ENCODE data around the gene SPDL1.
"Not testable (repeated sequence)": the region's sequence is repeated elsewhere in the genome, so short reads cannot be mapped to it uniquely, and the experiment has no call there.

SPDL1 gene

DNA sequence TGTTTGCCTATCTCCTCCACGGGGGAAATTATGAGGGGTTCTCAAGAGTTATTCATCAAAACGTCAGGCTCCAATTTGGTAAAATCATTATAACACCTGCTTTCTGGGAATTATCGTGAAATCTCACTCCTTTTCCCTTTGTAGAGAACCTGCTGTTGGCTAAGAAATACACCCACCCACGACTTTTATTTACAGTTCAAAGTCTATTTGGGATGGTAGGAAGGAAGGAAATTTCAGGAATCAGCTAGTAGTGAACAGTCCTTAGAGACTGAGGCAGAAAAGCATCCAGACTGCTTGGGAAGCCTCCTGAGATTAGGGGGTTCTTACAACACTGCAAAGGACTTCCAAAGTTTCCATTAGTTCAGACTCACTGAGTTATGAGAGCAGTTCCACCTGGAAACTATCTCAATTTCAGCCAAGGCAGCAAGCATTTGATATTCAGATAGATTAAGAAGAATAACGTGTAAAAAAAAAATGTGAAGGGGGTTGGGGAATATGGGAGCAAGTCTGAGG, 9.4 kb upstream of the SPDL1 start:
- DNase-seq (ENCODE audit: low spot score) = no peak

DNA sequence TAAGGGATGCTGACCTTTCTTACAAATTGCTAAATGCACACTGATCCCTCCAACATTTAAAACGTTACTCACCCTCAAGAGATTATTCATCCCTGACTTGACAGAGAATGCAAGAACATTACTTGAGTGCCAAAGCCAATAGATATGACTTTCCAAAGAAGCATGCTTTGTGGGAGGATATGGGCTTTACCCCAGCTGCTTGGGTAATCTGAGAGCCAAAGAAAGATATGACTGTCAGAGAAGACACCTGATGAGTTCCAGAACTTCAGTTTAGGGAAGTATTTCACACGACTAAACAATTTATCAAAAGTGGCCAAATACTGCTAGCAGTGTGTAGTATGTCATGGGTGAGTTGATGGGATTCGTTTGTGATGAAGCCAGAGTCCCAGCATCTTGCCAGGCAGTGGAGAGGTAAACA, 7.4 kb upstream of the SPDL1 start:
- no peak for DNase-seq (ENCODE audit: low spot score)

DNA sequence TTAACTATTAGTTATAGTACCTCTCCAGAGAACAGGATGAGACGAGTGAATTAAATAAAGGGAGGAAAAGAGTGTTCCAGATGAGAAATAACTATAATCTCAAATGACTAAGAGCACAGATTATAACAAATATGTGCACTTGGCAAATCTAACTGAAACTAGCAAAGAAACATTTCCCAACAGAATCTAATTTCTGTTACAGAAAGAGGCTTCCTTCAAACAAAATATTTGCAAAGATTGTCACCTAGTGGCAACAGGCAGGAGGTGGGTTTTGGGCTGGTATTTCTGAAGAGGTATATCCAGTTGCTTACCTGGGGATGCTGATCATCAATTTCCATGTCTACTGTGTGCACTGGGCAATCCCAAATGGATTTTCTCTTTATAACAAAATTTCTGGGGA, 5.6 kb upstream of the SPDL1 start:
- DNase-seq (ENCODE audit: low spot score) = no peak

DNA sequence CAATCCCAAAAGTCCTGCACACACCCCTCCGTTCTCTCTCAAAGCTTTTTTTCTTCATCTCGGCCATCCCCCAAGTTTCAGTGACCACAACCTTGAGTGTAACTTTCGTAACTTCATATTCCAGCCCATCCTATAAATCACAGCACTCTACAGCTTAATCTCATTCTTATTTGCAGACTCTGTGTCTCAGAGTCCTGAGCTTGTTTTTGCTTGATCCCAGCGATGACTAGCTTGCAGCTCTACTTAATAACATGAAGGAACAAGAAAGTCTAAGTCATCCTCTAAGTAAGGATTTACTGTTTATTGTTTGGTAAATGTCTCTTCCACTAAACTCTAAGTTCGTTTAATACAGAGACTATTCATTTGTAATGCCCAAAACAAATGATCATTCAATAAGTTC, 2.6 kb upstream of the SPDL1 start:
- DNase-seq (ENCODE audit: low spot score) = no peak

DNA sequence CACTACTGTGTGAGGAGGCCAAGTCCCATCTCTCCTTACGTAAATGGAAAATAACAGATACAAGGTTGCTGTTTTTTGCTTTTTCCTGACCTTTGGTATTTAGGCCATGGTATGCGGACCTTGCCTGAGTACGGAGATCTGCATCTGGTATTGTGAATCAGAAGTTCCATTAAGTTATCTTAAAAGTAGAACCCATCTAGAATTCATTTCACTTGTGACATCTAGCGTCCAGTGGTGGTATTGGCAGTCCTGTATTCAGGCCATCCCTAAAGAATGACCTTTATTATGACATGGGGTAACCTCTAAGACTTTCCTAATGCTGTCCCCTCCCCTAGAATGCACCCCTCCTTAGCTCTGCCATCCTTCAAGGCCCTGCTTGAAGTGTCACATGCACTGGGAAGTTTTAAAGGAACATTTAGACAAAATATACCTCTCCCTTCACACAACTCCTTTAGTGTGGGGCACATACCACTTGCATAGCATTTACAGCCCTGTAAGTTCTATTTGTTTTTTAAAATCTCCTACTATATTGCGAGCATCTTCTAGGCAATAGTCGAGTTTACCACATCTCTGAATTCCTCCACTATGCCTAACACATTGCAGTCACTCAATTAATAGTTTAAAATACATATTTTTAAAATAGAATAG, 1.9 kb upstream of the SPDL1 start:
- DNase-seq (ENCODE audit: low spot score) = peak; percentile 76

DNA sequence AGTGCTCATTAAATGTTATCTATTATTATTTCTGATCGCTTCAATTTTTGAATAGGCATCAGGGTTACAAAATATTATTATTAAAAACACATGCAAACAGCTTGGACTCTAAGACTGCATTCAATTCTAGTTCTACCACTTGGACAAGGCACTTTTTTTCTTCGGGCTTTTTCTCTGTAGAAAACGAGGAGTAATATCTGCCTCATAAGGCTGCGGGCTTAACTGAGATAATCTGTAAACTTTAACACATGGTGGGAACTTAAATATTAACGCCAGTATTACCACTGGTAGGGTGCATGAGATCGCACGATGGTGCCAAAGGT, 511 bp upstream of the SPDL1 start:
- DNase-seq (ENCODE audit: low spot score) = no peak

DNA sequence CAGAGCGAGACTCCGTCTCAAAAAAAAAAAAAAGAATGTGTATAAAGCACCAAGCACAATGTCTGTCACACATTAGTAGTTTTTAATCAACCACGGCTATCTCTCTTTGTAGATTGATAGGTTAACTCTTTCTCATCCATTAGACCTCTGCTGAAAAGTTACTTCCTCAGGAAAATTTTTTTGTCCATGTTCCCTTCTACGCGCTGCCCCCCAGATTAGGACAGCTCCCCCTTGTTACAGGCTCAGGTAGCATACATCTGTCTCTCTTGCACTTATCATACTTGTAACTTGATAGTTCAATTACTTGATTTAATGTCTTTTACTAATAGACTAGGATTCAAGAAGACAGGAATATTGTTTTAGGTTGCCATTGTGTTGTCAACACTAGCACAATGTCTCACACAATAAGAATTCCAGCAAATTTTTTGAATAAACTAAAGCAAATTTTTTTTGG, 1.5 kb downstream of the SPDL1 start:
- no peak for DNase-seq (ENCODE audit: low spot score)

DNA sequence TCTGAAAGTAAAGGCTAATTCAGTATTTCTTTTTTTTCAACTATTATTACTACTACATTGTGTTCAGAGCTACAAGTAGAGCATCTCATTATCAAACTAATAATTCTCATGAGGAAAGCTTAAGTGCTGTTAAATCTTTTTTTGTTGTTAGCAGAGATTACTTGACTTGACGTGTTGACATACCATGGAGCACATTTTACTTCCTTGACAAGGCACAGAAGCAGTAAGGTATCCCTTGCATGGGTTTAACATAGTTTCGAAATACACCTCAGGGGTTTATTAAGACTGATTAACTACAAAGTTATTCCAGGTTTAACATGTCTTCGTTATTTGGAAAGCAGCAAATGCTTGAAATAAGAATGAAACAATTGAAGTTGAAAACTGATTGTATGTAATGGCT, 7.0 kb downstream of the SPDL1 start:
- DNase-seq (ENCODE audit: low spot score) = no peak

DNA sequence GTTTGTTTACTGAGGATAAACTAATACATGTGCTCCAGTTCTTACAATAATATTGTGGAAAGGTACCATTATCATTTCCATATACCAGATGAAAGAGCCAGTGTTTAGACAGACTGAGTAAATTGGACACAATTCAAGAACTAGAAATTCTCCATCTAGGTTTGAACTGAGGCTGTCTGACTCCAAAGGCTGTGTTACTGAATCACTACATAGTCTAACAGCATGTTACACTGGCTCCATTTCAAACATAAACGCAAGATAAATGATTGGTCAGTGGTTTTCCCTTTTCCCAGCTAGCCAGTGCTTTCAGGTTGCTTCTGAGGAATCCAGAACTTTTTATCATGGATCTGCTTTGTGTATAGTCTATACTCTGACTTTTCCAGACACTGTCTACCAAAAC, 8.1 kb downstream of the SPDL1 start:
- no peak for DNase-seq (ENCODE audit: low spot score)

DNA sequence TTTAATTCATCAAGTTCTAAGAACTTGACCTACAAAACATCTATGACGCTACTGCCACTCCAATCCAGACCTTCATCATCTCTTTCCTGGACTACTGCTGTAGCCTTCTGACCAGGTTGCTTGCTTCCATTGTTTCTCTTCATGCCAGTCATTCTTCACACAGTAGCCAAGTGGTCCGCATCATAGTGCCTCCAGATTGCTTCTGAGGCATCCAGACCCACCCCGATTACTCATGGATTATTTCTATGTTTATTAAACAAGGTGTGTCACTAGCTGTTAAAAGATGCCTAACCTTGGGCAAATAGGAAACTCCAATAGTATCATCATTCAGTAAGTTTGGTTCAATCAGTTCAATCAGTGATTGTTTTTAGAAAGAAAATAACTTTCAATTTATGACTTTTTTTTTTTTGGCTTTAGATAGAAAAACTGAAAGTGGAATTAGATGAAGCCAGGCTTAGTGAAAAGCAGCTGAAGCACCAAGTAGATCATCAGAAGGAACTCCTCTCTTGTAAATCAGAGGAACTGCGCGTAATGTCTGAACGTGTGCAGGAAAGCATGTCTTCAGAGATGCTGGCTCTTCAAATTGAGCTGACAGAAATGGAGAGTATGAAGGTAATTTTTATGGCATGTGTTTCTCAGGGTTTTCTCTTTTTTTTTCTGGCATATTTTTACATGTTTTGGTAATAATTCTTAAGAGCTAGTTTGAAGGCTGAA, 9.5 kb downstream of the SPDL1 start:
- no peak for DNase-seq (ENCODE audit: low spot score)

DNA sequence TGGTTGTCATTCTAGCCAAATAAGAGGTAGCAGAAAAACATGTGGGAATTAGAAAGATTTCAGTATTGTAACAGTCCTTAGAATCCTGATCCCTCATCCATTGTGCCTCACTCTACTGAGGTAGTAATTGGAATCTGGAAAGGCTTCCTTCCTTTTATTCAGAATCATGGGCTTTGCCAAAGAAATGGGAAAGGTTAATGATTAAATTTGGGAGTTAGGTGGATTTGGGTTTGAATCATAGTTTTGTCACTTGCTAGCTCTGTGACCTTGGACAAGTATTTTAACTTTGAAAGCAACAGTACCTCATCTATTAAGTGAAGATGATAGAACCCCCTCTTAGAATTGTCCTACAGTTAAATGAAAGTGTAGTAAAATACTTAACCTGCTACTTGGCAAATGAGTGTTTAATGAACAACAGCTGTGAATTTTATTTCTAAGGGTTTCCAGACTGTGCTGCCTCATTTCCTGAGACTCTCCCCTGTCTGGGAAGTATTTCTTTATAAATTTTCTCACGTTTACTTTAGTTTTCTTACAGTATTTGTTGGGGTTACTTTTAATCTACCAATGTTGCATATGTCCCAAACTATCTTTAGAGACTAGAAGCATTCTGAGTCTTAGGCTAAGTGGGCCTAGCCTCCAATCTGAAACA, 11.7 kb downstream of the SPDL1 start:
- no peak for DNase-seq (ENCODE audit: low spot score)

DNA sequence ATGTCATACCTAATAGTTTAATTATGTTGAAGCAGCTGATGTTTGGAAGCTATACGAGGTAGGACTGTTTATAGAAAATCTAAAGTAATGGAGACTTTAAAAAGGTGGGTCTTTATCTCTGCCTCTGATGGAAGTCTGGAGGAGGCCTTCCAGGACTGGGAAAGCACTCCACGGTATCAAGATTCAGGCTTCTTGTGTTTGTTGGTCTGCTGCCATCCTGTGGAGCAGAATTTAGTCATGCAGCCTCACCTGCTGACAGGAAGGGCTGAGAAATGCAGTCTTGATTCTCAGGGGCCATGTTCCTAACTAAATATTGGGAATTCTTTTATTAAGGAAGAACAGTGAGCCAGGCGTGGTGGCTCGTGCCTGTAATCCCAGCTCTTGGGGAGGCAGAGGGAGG, 15.9 kb downstream of the SPDL1 start:
- no peak for DNase-seq (ENCODE audit: low spot score)

DNA sequence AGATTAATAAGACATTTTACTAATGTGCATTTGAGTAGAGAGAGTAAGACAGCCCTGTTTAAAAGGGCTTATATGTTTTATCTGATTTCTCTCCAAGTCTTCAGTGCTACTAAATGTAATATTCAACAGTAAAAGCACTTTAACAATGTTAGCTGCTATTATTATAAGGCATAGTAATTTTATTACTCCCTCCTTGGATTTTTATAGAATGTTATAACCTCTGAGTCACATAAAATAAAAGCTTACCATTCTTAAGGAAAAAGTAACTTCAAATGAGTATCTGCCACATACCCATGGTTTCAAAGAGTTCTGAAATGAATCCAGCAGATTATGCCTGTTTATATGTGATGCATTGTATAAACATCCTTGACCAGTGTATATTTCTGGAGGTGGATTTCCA, 19.0 kb downstream of the SPDL1 start:
- DNase-seq (ENCODE audit: low spot score) = no peak

DNA sequence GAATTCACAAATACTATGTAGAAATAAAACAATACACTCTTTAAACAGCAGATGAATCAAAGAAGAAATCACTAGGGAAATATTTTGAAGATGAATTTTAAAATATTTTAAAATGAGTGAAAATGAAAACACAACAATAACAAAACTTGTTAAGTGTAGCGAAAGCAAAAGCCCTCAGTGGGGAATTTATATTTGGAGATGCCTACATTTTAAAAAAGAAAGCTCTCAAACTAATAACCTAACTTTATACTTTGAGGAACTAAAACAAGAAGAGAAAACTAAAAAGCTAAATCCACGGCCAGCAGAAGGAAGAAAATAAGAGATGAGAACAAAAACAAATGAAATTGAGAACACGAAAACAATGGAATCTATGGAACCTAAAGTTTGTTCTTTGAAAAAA, 22.7 kb downstream of the SPDL1 start:
- no peak for DNase-seq (ENCODE audit: low spot score)

DNA sequence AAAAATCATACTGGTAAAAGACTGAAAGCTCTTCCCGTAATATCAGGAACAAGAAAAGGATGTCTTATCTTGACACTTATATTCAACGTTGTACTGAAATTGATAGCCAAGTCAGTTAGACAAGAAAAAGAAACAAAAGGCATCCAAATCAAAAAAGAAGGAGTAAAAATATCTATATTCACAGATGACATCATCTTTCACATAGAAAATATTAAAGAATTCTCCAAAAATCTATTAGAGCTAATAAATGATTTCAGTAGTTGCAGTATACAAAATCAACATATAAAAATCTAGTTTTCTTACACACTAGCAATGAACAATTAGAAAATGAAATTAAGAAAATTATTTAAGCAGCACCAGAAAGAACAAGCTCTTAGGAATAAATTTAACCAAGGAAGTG, 24.3 kb downstream of the SPDL1 start:
- no peak for DNase-seq (ENCODE audit: low spot score)

DNA sequence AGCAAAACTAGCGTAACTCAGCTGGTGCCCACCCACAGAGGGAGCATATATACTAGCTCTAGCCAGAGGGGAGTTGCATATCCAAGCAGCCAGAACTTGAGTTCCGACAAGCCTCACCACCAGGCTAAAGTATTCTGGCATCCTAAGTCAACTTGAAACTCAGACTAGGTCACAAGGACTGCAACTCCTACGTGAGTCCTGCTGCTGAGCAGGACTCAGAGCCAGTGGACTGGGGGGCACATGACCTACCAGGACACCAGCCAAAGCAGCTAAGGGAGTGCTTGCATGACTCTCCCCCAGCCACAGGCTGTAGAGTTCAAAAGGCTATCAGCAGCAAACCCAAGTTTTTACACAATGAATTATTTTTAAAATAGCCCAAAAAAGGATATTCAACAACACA, 26.1 kb downstream of the SPDL1 start:
- DNase-seq (ENCODE audit: low spot score) = no peak

DNA sequence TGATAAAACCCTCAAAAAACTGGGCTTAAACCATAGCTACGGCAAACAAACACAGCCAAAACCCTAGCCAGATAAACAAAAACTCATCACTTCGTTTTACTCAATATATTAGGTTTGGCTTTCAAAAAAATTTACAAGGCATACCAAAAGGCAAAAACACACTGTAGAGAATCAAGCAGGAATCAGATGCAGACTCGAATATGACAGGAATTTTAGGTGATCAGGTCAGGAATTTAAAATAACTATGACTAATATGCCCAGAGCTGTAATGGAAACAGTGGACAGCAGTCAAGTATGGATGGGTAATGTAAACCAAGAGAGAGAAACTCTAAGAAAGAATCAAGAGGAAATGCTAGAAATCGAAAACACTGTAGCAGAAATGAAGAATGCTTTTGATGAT, 27.0 kb downstream of the SPDL1 start:
- DNase-seq (ENCODE audit: low spot score) = no peak

DNA sequence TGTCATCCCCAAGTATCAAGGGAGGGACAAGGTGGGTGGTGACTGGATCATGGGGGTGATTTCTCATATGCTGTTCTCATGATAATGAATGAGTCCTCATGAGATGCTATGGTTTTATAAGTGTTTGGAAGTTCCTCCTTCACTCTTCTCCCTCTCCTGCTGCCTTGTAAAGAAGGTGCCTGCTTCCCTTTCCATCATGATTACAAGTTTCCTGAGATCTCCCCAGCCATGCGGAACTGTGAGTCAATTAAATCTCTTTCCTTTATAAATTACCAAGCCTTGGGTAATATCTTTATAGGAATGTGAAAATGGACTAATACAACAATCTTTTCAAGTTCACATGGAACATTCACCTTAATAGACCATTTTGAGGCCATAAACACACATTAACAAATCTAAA, 32.0 kb downstream of the SPDL1 start:
- DNase-seq (ENCODE audit: low spot score) = no peak

DNA sequence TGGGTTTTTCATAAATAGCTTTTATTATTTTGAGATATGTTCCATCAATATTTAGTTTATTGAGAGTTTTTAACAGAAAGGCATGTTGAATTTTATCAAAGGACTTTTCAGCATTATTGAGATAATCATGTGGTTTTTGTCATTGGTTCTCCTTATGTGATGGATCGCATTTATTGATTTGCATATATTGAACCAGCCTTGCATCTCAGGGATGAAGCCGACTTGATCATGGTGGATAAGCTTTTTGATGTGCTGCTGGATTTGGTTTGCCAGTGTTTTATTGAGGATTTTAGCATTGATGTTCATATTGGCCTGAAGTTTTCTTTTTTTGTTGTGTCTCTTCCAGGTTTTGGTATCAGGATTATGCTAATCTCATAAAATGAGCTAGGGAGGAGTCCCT, 40.7 kb downstream of the SPDL1 start:
- not testable (repeated sequence) for DNase-seq (ENCODE audit: low spot score)

DNA sequence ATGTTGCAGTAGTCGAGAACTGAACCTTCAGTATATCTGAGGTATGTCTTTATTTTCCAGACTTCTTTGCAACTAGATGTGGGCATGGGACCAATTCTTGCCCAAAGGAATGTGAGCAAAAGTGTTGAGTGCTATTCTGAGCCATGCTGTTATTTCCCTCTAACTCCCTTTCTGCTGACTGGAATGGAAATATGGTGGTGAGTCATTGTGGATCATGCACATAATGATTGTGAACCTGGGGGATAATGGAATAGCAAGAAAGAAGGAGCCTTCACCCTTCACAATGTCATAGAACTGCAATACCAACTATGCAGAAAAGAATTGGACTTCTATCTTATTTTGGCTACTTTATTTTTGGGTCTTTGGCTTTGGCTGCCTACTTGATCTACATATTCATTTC, 43.2 kb downstream of the SPDL1 start:
- no peak for DNase-seq (ENCODE audit: low spot score)

DNA sequence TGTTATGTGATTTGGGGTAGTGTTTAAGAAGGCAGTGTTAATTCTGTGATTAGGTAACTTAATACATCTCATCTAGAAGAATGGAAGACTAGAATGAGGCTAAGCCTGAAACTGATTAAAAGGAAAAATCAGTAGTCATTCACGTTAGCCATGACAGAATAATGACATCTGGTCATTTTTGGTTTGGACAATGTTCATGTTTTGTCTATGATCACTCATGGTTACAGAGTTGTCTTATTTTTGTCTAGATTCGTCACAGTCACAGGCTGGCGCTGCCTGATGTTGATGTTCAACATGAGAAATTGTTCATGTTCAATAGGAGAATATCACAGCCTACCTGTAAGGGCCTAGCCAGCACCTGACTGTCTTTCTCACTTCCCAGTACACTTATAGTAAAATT, 44.0 kb downstream of the SPDL1 start:
- DNase-seq (ENCODE audit: low spot score) = no peak

DNA sequence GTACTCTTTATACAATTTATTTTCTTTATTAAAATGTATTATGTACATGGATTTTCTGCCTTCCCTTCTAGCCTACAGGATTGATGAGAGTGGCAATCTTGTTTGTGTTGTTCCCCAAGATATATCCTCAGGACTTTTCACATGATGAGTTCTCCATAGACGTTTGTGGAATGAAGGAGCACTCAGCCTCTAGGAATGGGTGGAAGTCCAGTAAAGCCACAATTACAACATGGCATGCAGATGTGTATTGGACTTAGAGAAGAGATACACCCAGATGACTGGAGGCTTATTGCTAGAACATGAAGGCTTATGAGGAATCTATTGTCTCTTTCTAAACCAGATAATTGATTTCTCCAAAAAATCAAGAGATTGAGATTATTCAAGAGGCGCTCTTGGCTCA, 45.3 kb downstream of the SPDL1 start:
- DNase-seq (ENCODE audit: low spot score) = no peak

DNA sequence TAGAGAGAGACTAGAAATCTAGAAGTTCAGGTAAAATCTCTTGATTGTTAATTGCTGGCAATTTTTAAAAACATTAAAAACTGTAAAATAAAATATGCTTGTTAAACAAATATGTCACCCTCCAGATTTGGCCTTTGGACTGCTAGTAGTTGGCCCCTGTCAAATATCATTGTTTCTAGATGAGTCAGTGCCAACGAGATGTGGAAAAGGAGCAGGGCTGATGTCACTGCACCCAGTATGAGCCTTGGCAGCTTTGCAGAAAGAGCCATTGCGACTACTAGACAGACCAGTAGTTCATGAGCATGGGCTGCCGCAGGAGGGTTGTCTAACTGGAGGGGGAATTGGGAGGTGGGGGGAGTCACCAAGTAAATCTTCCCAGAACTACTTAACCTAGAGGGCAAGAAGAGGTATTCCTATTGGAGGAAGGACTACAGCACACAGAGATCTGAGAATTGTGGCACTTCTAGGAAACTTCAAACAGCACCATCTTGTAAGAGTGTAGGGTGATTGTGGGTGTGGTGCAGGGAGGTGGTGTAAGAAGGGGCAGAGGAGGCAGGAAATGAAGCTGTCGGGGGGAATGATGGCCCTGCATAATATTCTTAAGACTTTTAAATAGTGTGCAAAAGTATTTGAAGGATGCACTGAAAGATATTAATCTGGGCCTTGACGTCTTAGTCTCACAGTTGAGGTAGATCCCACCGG, 46.4 kb downstream of the SPDL1 start:
- no peak for DNase-seq (ENCODE audit: low spot score)

All from Ammon's horn (tissue), 1 donor.